Breast epithelium (tissue), 4 donors: Measurements from ENCODE around the gene TMF1. TPM values are rescaled to one million over a fixed set of nuclear protein-coding genes. Genes with fewer than 3 reads are reported as not detected.

Experiments
- DNase-seq, 2 donors: peaks; one replicate each; pipeline ENCODE4 v3.0.0-alpha.2; 2019; ENCODE audit warnings: low spot score in 2 of 2
- H3K27ac ChIP-seq, 2 donors: fragments of 200-600 bp; sonication (generic) in 1 of 2; one replicate each; pipeline ENCODE4 v1.5.1; 2016 to 2019; ENCODE audit warnings: mild to moderate bottlenecking in 1 of 2
- H3K27me3 ChIP-seq, 2 donors: fragments of 200-600 bp; sonication (generic) in 1 of 2; one replicate each; pipeline versions ENCODE4 v1.5.1 to v1.6.0; 2017 to 2019; ENCODE audit warnings: control low read depth in 1 of 2, mild to moderate bottlenecking in 1 of 2
- H3K36me3 ChIP-seq: fragments of 200-600 bp; one replicate; pipeline ENCODE4 v1.5.1; 2019
- H3K4me1 ChIP-seq, 2 donors: fragments of 200-600 bp; sonication (generic); one replicate each; pipeline ENCODE4 v1.5.1; 2016 to 2019; ENCODE audit warnings: control low read depth in 1 of 2
- H3K4me3 ChIP-seq, 3 donors: fragments of 200-600 bp; sonication (generic); 1 replicate in 2 of 3; 2 replicates in 1 of 3; pipeline ENCODE4 v1.5.1; 2016 to 2019; ENCODE audit warnings: mild to moderate bottlenecking in 3 of 3, moderate library complexity in 2 of 3
- H3K9me3 ChIP-seq, 2 donors: fragments of 200-600 bp; sonication (generic) in 1 of 2; one replicate each; pipeline ENCODE4 v1.5.1; 2016 to 2019; ENCODE audit warnings: control low read depth in 1 of 2
- CTCF ChIP-seq, 3 donors: fragments of 450-650 bp; IDR thresholded peaks; one replicate each; pipeline ENCODE4 v1.5.1; 2016 to 2017; ENCODE audit warnings: antibody characterized with exemption in 3 of 3, mild to moderate bottlenecking in 3 of 3, moderate library complexity in 3 of 3
- POLR2A ChIP-seq: fragments of 450-650 bp; IDR thresholded peaks from one replicate; pipeline ENCODE4 v1.6.1; 2016; ENCODE audit warnings: antibody characterized with exemption, mild to moderate bottlenecking, moderate library complexity
- POLR2AphosphoS5 ChIP-seq, 3 donors: sonication (generic); formaldehyde crosslinking; IDR thresholded peaks; one replicate each; pipeline ENCODE4 v1.6.1; 2017; ENCODE audit warnings: antibody characterized with exemption in 3 of 3
- intact Hi-C: fragments of 100-400 bp; cut with DNase I; formaldehyde crosslinking; loops from one replicate; pipeline ENCODE4 v1.15.1; 2023; ENCODE audit warnings: low total_unique reads
- total RNA-seq, 3 donors: library from RNA; depleted of rRNA; stranded (reverse); fragments of >200 nt; gene quantifications; one replicate each; pipeline ENCODE4 v1.1.0, GENCODE V29; 2016

Gene TMF1
- total RNA-seq, 3 donors from 2014 or later, result 33.4 to 61.5 (median 50.1) TPM

- TF ChIP-seq POLR2A (no peak), POLR2AphosphoS5 (IDR thresholded peaks at IDR 0.05) (peak in 1 of 3 donors; percentile 31)
- Histone ChIP-seq H3K27ac (peak overlapping the region; percentile 99), H3K9me3 (no peaks in the 10 kb centered on the region), H3K27me3 (no peaks in the 10 kb centered on the region), H3K36me3 (no peaks in the 10 kb centered on the region), H3K4me1 (peaks cover 0 to 4% of the 10 kb centered on the region in 2 donors), H3K4me3 (peak overlapping the region; percentile 78 to 95 (median 91))
- peak; percentile 65 to 83 for DNase-seq
- intact Hi-C loops, result no loop called here
Observed at GRCh38 chr3:69012100-69012799, 39.9 kb downstream of the TMF1 start.

GRCh38 chr3:69011096-69011730, 40.9 kb downstream of the TMF1 start:
- H3K9me3 ChIP-seq, result no peaks in the 10 kb centered on the region
- H3K36me3 ChIP-seq, result no peaks in the 10 kb centered on the region
- no peaks in the 10 kb centered on the region for H3K27me3 ChIP-seq
- intact Hi-C loops, result no loop called here
- peaks cover 0 to 4% of the 10 kb centered on the region in 2 donors for H3K4me1 ChIP-seq
- DNase-seq, result no peak
- H3K4me3 ChIP-seq, result peak overlapping the region in 2 of 3 donors; percentile 91 to 95
- peak overlapping the region; percentile 99 for H3K27ac ChIP-seq
- TF ChIP-seq POLR2AphosphoS5 (IDR thresholded peaks at IDR 0.05) (no peak), CTCF (IDR thresholded peaks at IDR 0.05) (no peak), POLR2A (no peak)

- intact Hi-C loops, result no loop called here
- H3K36me3 ChIP-seq, result no peaks in the 10 kb centered on the region
- H3K4me1 ChIP-seq, result peaks cover 0 to 4% of the 10 kb centered on the region in 2 donors
- peak overlapping the region; percentile 89 to 99 for H3K27ac ChIP-seq
- H3K27me3 ChIP-seq, result no peaks in the 10 kb centered on the region
- H3K4me3 ChIP-seq, result no peak overlapping the region
- no peak for TF ChIP-seq POLR2A
- TF ChIP-seq CTCF (IDR thresholded peaks at IDR 0.05), result no peak
- TF ChIP-seq POLR2AphosphoS5 (IDR thresholded peaks at IDR 0.05), result peak in 2 of 3 donors; percentile 24 to 53
- peak in 1 of 2 donors; percentile 82 for DNase-seq
- no peaks in the 10 kb centered on the region for H3K9me3 ChIP-seq
Observed at GRCh38 chr3:69009559-69010410, 42.3 kb downstream of the TMF1 start.

- peak overlapping the region in 2 of 3 donors; percentile 10 to 21 for H3K4me3 ChIP-seq
- intact Hi-C loops, result no loop called here
- no peak for TF ChIP-seq CTCF (IDR thresholded peaks at IDR 0.05)
- no peak for TF ChIP-seq POLR2AphosphoS5 (IDR thresholded peaks at IDR 0.05)
- TF ChIP-seq POLR2A, result no peak
- H3K36me3 ChIP-seq, result no peaks in the 10 kb centered on the region
- H3K27ac ChIP-seq, result peak overlapping the region; percentile 89 to 99
- no peak for DNase-seq
- no peaks in the 10 kb centered on the region for H3K4me1 ChIP-seq
- H3K27me3 ChIP-seq, result no peaks in the 10 kb centered on the region
- no peaks in the 10 kb centered on the region for H3K9me3 ChIP-seq
Observed at GRCh38 chr3:69008980-69009379, 43.2 kb downstream of the TMF1 start.

GRCh38 chr3:69005791-69006482, 46.2 kb downstream of the TMF1 start:
- no peaks in the 10 kb centered on the region for H3K27me3 ChIP-seq
- no peak for TF ChIP-seq POLR2AphosphoS5 (IDR thresholded peaks at IDR 0.05)
- no peak for TF ChIP-seq POLR2A
- TF ChIP-seq CTCF (IDR thresholded peaks at IDR 0.05), result no peak
- H3K36me3 ChIP-seq, result no peaks in the 10 kb centered on the region
- DNase-seq, result no peak
- H3K4me3 ChIP-seq, result no peak overlapping the region
- no peak overlapping the region for H3K27ac ChIP-seq
- no peaks in the 10 kb centered on the region for H3K9me3 ChIP-seq
- intact Hi-C loops, result no loop called here
- H3K4me1 ChIP-seq, result no peaks in the 10 kb centered on the region
